Fibroblast of upper back skin (primary cell): ENCODE data around the gene SPRED2.

ENCODE experiments used
- DNase-seq: peaks from one replicate; pipeline ENCODE4 v3.0.0-alpha.2; 2013

SPRED2 gene

DNA sequence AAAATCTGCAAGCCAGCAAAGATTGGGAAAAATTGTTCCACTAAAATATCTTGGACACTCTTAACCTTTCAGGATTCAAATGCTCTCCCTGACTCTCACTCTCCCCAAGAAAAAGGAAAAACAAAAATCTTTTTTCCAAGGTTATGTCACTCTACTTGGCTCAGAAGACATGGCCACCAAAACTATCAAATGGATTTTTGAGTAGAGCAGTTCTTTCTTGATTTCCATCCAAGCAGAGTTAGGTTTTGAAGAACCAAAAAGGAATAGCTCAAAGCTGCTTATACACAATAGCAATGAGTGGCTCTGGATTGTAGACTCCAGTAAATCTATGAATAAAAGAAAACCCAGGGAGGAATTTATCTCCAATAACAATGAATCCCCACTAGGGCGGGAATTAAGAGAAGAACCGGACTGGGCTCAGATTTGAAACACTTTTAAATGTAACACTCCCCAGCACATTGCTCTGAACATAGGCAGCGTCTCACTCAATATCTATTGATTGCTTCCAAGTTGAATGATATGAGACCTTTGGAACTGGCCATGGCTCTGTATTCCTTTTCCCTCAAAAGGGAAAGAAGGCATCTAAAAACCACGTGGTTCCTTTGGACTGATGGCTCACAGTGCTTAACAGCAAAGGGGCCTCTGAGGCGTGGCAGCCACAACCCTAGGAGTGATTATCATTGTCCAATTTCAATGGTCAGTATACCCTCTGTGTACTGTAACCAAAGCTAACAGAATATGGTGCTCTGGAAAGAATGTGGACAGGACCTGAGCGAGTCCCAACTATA lies 68.3 kb downstream of the SPRED2 start:
- no peak for DNase-seq

DNA sequence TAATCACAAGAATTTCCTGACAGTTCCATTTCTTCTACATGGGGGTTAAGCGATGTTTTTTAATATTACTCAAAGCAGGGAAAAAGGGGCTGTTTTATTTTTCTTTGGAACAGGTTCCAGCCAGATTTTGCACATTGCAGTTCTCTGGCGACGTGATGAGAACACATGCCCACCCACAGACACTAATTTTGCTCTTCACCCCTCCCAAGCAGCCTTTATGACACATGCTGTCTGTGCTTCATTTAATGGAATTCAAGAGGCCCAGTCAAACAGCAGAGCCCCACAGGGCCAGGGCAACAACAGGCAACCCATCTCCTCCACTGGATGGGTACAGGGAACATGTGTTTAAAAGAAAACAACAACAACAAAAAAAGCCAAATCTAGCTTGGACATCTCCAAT lies 70.8 kb downstream of the SPRED2 start:
- DNase-seq, result peak; percentile 70

DNA sequence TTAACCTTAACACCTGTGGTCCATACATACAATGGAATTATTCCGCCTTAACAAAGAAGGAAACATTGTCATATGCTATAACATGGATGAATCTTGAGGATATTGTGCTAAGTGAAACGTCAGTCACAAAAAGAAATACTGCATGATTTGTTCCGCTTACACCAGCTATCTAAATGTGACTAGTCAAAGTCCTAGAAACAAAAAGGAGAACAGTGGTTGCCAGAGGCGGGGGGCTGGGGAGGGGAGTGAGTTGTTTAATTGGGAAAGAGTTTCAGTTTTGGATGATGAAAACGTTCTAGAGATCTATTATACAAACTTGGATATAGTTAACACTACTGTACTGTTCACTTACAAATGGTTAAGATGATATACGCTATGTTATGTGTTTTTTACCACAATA lies 72.0 kb downstream of the SPRED2 start:
- DNase-seq, result no peak

DNA sequence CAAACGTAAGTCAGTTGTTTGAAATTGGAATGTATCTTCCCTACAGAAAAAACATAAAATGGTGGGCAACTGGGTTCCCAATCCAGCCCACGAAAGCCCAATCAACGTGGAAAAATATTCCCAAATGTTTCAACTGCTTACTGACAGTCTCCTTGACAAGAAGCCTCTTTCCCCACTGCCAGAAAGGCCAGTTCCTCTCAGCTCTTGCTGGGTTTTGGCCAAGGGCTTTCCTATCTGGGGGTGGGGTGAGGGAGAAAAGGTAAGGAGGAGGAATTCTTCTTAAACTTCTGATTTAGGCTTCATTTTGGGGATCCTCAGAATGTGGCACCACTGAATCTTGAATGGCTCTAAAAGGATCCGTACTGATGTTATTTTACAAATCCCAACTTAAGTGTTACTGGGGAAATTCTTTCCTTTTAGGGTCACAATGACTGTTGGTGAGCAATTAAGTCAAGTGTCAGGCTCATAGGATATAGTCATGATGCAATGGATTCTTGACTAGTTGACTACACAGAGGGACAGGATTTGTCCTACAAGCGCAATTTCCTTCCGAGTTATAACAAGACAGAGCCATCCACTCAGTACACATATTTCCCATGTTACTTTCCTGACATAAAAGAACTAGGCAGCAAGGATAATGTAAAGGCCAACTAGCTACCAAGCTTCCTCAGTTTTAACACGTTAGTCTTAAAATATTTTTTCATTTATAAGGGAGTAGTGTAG lies 73.6 kb downstream of the SPRED2 start:
- DNase-seq, result no peak

DNA sequence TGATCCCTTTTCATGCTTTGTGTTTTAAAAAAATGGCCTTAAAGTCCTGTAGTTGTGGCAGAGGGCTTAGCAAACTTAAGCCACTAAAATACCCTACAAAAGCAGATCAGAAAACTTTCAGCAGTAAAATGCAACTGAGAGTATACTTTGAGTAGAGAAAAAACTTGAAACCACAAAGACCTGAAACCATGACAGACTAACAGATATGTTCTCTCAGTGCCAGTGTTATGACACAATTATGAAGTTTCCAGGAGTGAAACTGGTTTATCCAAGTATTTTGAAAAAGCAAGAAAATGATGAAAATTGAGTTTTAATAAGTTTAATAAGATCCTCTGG lies 74.5 kb downstream of the SPRED2 start:
- DNase-seq, result no peak

DNA sequence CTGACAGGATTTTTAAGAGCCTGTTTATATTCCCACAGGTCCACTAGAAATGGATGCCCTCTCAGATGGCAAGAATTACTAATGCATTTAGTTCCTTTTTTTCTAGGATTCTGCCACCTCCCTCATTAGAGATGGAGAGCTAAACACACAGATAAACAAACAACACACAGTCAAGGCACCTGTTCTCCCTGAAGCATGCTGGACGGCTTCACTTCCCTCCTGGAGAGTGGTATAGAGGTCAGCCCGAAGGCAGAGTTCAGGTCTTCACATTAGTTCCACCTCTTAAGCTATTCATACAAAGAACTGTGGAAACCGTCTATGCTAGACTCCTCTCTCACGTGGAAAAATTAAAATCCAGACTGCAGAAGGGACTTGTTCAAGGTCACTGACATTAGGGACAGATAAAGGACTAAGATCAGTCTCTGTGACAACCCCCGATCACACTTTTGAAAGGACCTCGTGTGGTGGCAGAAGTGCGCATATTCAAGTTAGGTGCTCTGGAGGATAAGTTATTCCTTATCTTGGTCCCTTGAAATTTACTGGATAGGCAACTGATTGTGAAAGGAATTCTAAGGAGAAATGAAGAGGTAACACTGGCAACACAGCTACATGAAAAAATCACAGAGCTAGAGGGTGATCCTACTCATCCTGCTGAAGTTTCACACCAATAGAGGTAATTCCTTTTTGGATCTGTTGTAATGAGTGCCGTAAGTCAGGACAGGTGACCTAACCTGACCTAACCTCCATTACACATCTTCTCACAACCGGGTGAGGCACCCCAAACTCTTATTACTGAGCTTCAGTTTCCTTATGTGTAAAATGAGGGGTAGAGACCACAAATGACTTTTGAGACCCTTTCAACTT lies 75.1 kb downstream of the SPRED2 start:
- DNase-seq, result no peak

DNA sequence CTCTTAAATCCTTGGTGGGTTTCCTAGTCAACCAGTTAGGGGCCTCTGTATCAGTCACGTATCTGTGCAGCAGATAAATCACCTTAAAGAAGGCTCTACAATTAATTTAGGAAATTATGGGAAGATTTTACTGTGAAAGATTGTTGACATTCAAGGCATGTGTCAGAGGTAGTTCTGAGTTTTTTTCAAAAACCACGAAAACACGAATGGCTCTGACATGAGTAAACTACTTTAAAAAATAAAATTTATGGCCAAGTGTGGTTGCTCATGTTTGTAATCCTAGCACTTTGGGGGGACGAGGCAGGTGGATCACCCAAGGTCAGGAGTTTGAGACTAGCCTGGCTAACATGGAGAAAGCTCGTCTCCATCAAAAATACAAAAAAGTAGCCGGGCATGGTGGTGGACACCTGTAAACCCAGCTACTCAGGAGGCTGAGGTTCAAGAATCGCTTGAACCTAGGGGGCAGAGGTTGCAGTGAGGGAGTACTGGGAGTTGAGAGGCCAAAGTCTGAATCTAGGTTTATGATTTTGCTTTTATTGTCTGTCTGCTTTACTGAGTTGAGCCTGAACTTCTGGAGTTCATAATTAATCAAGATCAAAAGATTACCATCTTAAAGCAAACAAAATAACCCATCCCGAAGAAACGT lies 77.1 kb downstream of the SPRED2 start:
- peak; percentile 45 for DNase-seq

DNA sequence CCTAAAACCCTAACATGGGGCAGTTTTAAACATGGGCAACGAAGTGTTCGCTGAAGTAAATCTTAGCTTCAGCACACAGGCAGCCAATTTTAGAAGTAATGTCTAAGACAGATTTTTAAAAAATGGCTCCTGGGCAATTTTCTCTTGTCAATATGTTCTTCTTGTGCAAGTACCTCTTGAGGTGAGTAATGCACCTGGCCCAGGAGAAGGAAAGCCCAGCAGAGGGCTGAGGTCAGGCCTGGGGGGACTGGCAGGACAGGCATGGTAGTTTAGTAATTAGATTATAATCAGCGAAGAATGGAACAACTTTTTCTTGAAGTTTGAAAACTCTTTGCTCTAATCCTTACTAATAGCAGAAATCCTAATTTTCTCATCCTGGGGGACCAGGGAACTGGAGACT lies 77.6 kb downstream of the SPRED2 start:
- no peak for DNase-seq

DNA sequence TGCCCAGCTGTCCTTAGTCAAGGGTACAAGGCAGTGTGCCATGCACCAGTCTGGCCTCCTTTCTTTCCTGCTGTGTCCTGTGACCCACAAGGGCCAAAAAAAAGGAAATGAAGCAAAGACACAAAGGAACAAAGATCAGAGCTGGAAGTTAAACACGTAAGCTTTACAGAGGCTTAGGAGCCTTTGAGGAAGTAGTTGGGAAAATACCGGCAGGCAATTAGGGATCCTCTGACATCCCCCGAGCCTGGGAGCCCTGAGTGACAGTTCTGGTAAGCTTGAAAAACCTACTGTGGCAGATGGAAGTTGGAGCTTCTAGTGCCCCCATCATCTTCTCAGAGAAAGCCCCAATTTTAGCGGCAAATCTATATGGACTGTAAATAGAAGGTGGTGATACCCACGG lies 78.5 kb downstream of the SPRED2 start:
- DNase-seq, result no peak

DNA sequence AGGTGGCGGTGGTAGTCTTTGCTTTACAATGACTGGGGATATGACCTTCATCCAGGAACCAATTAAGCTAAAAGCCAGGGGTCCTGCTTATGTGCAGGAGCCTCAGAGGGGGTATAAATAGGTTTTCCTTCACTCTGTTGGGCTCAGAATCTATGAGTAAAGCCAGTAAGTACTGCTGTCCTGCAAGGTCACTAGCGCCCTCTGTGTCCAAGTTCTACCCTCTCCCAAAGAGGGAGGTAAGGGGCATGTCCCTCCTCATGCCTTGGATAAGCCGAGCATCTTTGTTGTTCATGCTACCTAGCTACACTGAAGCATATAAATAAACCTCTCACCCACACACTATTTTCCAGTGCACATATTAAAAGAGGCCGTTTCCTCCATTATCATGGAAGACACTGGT lies 79.4 kb downstream of the SPRED2 start:
- no peak for DNase-seq

DNA sequence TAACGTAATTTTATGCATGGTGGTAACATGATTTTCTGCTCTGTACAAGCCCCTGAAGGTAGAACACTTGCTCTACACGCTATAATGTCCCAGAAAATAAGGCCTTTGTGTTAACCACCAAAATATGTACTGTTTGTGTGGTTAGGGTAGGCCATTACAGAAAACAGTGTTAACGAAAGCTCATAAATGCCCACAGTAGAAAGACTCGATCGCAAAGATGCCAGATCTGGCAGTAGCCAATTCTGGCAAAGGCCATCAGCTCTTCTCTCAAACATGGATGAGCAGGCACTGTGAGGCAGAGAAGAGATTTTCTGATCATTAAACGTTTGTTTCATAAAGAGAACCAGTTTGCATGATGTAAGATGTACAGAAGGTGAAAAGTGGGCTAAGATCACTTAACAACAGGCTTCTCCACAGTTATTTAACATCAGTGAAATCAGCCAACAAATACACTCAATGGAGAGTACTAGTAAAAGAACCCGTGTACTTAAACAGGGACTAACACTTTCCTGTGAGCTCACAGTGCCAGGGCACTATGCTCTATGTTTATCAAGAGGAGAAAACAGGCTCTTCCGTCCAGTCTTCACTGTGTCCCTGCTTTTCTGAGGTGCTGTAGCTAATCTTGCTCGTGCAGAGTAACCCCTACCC lies 80.3 kb downstream of the SPRED2 start:
- no peak for DNase-seq

DNA sequence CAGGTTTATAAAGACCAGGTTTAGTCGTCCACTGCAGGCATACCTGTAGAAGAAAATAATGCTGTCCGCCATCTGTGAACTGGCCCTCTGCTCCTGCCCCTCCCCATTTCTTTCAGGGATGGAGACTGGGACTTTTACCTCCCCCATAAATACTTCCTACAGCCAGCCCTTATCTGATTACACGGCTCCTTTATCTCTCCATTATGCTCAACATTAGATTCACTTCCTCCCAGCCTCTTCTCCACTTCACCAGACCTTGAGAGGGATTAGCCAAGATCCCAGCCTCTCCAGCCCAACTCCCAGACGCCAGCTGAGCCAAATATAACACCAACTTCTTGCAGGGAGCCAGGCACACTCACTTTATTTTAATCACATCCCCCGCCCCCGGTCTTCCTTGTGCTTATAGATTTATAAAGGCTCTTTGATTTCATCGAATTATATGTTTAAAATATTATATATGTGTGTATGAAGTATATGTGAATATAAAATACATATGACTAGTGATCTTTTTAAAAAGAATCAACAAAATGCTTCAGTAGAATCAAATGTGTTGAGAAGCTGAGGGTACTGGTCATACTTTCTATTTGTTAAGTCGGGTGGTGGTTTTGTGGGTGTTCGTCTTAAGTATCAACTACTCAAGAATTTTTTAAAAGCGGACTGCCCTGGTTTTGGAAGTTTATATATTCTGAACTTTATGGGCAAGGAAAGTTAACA lies 81.0 kb downstream of the SPRED2 start:
- peak; percentile 52 for DNase-seq

DNA sequence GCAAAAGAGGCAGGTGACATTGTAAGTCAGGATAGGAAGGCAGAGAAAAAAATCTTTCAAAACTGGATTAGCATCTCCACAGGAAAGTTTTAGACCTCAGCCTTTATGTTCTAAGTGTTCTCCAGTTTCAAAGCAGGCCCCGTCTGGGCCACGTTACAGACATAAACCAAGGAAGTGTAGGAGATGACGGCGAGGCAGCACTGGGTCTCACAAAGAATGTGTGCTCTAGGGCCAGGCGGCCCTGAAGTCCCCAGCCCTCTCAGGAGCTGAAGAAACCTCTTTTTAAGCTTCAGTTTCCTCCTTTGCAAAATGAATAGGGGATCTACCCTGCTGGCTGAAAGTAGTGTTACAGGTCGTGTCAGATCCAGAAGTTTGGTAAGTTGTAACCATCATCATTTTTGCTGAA lies 81.7 kb downstream of the SPRED2 start:
- no peak for DNase-seq

DNA sequence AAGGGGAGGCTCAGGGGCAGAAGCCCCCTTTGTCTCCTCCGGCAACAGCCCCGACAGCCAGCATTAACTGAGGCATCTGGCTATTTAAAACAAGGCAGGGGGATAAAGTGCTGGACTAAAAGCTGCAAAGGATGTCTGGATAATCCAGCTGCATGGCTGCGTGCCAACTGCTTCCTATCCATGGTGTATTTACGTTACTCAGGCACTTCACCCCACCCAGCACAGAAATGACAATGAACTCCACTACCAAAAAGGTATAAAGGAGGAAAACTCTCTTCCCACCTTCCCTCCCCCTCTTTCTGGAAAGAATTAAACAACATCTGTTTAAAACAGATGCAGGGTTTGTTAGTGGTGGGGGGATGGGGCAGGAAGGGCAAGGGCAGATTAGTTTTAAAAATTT lies 82.5 kb downstream of the SPRED2 start:
- peak; percentile 83 for DNase-seq

DNA sequence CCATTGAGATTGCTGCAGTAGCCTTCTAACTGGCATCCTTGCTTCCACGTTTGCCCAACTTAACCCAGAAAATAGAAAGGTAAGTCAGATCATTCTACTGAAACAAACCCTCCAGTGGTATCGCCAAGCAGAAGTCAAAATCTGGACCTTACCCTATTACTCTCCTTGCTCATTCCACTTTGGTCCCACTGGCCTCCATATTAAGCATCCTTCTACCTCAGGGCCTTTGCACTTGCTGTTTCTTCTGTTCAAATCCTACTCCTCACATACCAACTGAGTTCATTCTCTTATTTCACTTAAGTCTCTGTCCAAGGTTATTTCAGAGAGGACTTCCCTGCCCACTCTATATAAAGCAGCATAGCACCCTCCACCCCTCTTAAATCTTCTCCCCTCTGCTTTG lies 84.5 kb downstream of the SPRED2 start:
- DNase-seq, result no peak

DNA sequence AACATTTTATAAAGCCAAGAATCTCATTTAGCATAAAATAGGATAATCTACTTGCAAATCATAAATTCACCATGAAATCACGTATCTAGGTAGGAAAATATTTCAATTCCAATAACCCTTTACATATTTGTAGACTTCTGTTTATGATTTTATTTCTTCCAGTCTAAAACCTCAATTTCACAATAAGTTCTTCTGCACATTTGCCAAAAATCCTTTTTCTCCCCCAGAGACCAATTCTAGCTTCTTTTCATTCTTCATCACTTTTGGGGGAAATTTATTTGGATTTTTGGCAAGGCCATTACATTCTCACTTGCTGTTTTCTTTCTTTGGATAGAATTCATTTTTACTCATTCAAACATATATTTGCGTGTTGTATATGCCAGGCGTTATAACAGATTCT lies 86.8 kb downstream of the SPRED2 start:
- peak; percentile 91 for DNase-seq

DNA sequence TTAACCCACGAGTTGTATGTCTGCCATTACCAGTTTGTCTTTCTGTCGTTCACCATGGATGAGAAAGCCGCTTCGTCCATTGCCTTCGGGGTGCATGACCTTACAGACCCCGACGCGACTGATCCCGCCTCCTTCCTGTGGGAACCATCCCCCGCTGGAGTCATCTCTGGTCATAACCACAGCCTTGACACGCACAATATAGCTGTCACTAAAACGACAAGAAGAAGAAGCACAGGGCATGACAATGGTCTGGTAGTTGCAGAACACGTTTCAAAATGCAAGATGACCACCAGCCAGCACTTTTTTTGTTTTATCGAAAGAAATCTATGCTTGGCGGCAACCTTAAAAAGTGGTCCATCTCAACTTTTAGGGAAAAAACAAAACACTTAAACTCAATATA lies 87.7 kb downstream of the SPRED2 start:
- DNase-seq, result no peak

DNA sequence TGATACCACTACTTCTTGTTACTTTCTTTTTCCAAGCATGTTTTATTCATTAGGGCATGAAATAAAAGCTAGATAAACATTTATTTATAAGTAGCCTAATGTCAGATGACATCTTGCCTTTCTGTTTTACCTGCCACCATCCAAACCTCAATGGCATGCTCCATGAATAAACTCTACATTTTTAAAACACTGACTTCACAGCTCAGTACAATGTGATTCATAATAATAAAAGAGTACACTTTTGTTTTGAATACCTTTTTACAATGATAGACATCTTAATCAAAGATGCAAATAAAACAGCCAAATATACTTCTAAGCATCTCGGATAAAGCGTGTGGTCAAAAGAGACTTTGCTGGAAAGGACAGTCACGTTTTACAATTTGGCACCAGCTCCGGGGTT lies 88.2 kb downstream of the SPRED2 start:
- no peak for DNase-seq

DNA sequence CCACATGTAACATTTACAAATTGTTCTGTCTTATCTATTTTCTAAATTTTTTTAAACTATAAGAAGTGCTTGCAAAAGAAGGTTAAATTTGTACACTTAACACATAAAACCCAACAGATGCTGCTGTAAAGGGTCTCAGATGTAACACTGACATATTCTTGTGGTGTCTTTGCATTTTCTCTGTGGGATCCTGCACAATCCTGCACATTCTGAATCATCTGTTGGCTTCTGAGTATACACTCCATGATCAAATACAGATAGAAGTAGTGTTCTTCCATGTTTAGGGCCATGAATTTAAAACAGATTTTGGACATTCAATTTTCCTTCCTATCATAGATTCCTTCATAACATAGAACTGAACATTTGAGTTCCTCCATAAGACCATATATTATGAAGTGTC lies 89.0 kb downstream of the SPRED2 start:
- DNase-seq, result peak; percentile 72

DNA sequence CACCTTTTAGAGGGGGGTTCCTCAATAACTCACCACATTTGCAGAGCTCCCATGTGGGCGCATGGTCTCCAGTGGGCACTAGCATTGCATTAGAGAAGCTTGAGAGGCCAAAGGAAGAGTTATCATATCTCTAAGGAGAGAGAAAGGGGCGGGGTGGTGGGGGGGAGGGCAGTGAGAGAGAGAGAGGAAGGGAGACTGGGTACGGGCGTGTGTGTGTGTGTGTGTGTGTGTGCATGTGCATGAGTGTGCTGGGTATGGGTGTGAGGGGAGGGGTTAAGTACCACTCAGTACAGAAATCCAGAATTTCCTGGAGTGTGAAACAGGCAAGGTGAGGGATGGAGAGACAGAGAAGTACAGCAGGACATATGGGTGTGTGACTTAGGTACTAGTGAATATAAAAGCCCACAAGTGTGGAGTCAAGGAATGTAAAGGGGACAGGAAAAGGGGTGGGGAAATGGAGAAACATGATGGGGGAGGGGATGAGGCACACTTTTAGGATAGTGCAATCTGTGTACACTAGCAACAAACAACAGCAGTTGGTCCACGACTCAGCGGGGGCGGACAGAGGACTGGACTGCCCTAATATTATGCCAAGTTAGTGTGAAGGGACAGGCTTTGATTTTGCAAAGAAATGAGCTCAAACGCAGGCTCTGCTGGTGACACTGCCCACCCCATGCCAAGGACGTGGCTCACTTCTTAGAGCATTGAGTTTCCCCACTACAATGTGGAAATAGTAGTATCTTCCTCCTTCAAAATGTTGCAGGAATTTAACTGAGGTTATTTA lies 91.3 kb downstream of the SPRED2 start:
- DNase-seq, result no peak

DNA sequence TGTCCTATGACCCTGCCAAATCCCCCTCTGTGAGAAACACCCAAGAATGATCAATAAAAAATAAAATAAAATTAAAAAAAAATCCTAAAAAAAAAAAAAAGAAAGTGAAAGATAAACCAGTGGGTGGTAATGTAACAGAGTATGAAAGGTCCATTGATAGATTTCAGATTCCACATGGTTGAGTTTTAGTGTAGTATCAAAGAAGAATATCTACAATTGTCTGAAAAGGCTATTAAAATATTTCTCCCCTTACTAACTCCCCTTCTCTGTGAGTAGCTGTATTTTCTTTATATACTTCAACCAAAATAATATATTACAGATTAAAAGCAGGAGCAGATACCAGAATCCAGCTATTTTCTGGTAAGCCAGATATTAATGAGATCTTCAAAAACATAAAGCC lies 92.8 kb downstream of the SPRED2 start:
- DNase-seq, result no peak
